IPS-18c (cell line): Measurements from ENCODE around the gene GPATCH11.

Experiments
- H3K4me3 ChIP-seq: 2 replicates; pipeline ENCODE4 v1.7.0; 2013; ENCODE audit warnings: low read depth, mild to moderate bottlenecking, low read length, moderate library complexity; ENCODE audit not compliant: insufficient read depth
- H3K9me3 ChIP-seq: one replicate; pipeline ENCODE4 v1.6.1; 2013; ENCODE audit warnings: mild to moderate bottlenecking, low read length, moderate library complexity; ENCODE audit not compliant: control insufficient read depth, insufficient read depth

The GPATCH11 gene

GRCh38 chr2:37098416-37099118 is 14.2 kb downstream of the GPATCH11 start:
- no peak overlapping the region for H3K4me3 ChIP-seq

GRCh38 chr2:37100054-37100453 is 15.7 kb downstream of the GPATCH11 start:
- Histone ChIP-seq H3K9me3 (no peaks in the 10 kb centered on the region), H3K4me3 (no peak overlapping the region)

More at GRCh38 chr2:37098416-37099118, 14.2 kb downstream of the GPATCH11 start:
- no peaks in the 10 kb centered on the region for H3K9me3 ChIP-seq

- Histone ChIP-seq H3K4me3 (no peak overlapping the region), H3K9me3 (no peaks in the 10 kb centered on the region)
Observed at GRCh38 chr2:37102588-37102987, 18.3 kb downstream of the GPATCH11 start.

GRCh38 chr2:37104178-37104577 is 19.9 kb downstream of the GPATCH11 start:
- no peaks in the 10 kb centered on the region for H3K9me3 ChIP-seq
- H3K4me3 ChIP-seq, result no peak overlapping the region

GRCh38 chr2:37105150-37105549 is 20.8 kb downstream of the GPATCH11 start:
- no peaks in the 10 kb centered on the region for H3K9me3 ChIP-seq
- no peak overlapping the region for H3K4me3 ChIP-seq

- no peak overlapping the region for H3K4me3 ChIP-seq
- no peaks in the 10 kb centered on the region for H3K9me3 ChIP-seq
Observed at GRCh38 chr2:37109523-37109922, 25.2 kb downstream of the GPATCH11 start.

GRCh38 chr2:37110306-37111212 is 26.2 kb downstream of the GPATCH11 start:
- Histone ChIP-seq H3K4me3 (no peak overlapping the region), H3K9me3 (no peaks in the 10 kb centered on the region)

GRCh38 chr2:37111958-37112357 is 27.6 kb downstream of the GPATCH11 start:
- H3K9me3 ChIP-seq, result no peaks in the 10 kb centered on the region
- H3K4me3 ChIP-seq, result no peak overlapping the region

GRCh38 chr2:37117566-37117965 is 33.2 kb downstream of the GPATCH11 start:
- Histone ChIP-seq H3K9me3 (no peaks in the 10 kb centered on the region), H3K4me3 (no peak overlapping the region)

GRCh38 chr2:37119157-37119556 is 34.8 kb downstream of the GPATCH11 start:
- H3K4me3 ChIP-seq, result no peak overlapping the region
- H3K9me3 ChIP-seq, result no peaks in the 10 kb centered on the region

- no peak overlapping the region for H3K4me3 ChIP-seq
- H3K9me3 ChIP-seq, result no peaks in the 10 kb centered on the region
Observed at GRCh38 chr2:37125416-37125815, 41.1 kb downstream of the GPATCH11 start.

- H3K9me3 ChIP-seq, result no peaks in the 10 kb centered on the region
- H3K4me3 ChIP-seq, result no peak overlapping the region
Observed at GRCh38 chr2:37132914-37133313, 48.6 kb downstream of the GPATCH11 start.

- H3K9me3 ChIP-seq, result no peaks in the 10 kb centered on the region
- no peak overlapping the region for H3K4me3 ChIP-seq
Observed at GRCh38 chr2:37142546-37142945, 58.2 kb downstream of the GPATCH11 start.

GRCh38 chr2:37143974-37144373 is 59.7 kb downstream of the GPATCH11 start:
- Histone ChIP-seq H3K4me3 (no peak overlapping the region), H3K9me3 (no peaks in the 10 kb centered on the region)

GRCh38 chr2:37146062-37146461 is 61.7 kb downstream of the GPATCH11 start:
- Histone ChIP-seq H3K4me3 (no peak overlapping the region), H3K9me3 (no peaks in the 10 kb centered on the region)

GRCh38 chr2:37148325-37148724 is 64.0 kb downstream of the GPATCH11 start:
- H3K9me3 ChIP-seq, result no peaks in the 10 kb centered on the region
- H3K4me3 ChIP-seq, result no peak overlapping the region
